Ramos (cell line): ENCODE results near the gene PCSK9.

ENCODE experiments used
- in situ Hi-C: fragments of 300-500 bp; cut with MboI; formaldehyde crosslinking; loops from one replicate; pipeline ENCODE4 v1.14.3; 2022; ENCODE audit warnings: low sequenced_read_pairs; ENCODE audit not compliant: unreplicated experiment

Gene PCSK9

GRCh38 chr1:55040933-55041494 lies 1.7 kb downstream of the PCSK9 start:
- in situ Hi-C loops, result no loop called here

GRCh38 chr1:55041613-55042012 lies 2.3 kb downstream of the PCSK9 start:
- in situ Hi-C loops, result no loop called here

- in situ Hi-C loops, result no loop called here
Observed at GRCh38 chr1:55043011-55043410, 3.7 kb downstream of the PCSK9 start.

- in situ Hi-C loops, result no loop called here
Observed at GRCh38 chr1:55043726-55044125, 4.4 kb downstream of the PCSK9 start.

GRCh38 chr1:55044617-55045397 lies 5.5 kb downstream of the PCSK9 start:
- in situ Hi-C loops, result no loop called here

GRCh38 chr1:55045430-55045829 lies 6.1 kb downstream of the PCSK9 start:
- in situ Hi-C loops, result no loop called here

GRCh38 chr1:55046871-55047270 lies 7.5 kb downstream of the PCSK9 start:
- in situ Hi-C loops, result no loop called here

- in situ Hi-C loops, result no loop called here
Observed at GRCh38 chr1:55047611-55048010, 8.3 kb downstream of the PCSK9 start.

- in situ Hi-C loops, result no loop called here
Observed at GRCh38 chr1:55048453-55049270, 9.3 kb downstream of the PCSK9 start.

GRCh38 chr1:55049271-55049913 lies 10.0 kb downstream of the PCSK9 start:
- in situ Hi-C loops, result no loop called here

- in situ Hi-C loops, result no loop called here
Observed at GRCh38 chr1:55049914-55050278, 10.5 kb downstream of the PCSK9 start.

- in situ Hi-C loops, result no loop called here
Observed at GRCh38 chr1:55050283-55050682, 10.9 kb downstream of the PCSK9 start.

GRCh38 chr1:55051169-55051568 lies 11.8 kb downstream of the PCSK9 start:
- in situ Hi-C loops, result no loop called here

- in situ Hi-C loops, result no loop called here
Observed at GRCh38 chr1:55051621-55052020, 12.3 kb downstream of the PCSK9 start.

GRCh38 chr1:55052221-55053142 lies 13.1 kb downstream of the PCSK9 start:
- in situ Hi-C loops, result no loop called here

GRCh38 chr1:55053265-55053954 lies 14.1 kb downstream of the PCSK9 start:
- in situ Hi-C loops, result no loop called here

GRCh38 chr1:55054396-55054795 lies 15.0 kb downstream of the PCSK9 start:
- in situ Hi-C loops, result no loop called here

- in situ Hi-C loops, result no loop called here
Observed at GRCh38 chr1:55055084-55055882, 15.9 kb downstream of the PCSK9 start.
